LNCAP (cell line): Measurements from ENCODE around the gene DCUN1D2.
A peak's percentile ranks its signal among the peaks of the same experiment; 100 is the strongest.

Source experiments
- CTCF ChIP-seq: fragments of 450-650 bp; IDR thresholded peaks from 2 replicates; pipeline ENCODE4 v1.5.1; 2017; ENCODE audit warnings: mild to moderate bottlenecking

DCUN1D2 gene

GRCh38 chr13:113465300-113465699, 25.2 kb downstream of the DCUN1D2 start:
- no peak for TF ChIP-seq CTCF

DNA sequence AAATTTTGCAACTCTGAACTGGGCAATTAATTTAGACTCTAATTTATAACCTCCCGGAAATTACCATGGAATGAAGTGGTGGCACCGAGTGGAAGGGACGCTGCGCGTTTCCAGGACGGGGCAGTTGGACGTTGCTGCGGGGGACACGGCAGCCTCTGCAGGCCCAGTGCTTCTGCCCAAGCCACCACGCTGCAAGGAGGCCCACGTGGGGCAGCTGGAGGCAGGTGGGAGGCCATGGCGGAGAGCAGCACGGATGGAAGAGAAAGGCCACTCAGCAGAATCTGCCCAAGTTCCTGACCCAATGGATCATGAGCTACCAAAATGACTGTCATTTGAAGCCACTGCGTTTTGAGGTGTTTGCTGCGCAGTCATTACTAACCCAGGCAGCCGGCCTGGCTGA, 26.0 kb downstream of the DCUN1D2 start:
- no peak for TF ChIP-seq CTCF

DNA sequence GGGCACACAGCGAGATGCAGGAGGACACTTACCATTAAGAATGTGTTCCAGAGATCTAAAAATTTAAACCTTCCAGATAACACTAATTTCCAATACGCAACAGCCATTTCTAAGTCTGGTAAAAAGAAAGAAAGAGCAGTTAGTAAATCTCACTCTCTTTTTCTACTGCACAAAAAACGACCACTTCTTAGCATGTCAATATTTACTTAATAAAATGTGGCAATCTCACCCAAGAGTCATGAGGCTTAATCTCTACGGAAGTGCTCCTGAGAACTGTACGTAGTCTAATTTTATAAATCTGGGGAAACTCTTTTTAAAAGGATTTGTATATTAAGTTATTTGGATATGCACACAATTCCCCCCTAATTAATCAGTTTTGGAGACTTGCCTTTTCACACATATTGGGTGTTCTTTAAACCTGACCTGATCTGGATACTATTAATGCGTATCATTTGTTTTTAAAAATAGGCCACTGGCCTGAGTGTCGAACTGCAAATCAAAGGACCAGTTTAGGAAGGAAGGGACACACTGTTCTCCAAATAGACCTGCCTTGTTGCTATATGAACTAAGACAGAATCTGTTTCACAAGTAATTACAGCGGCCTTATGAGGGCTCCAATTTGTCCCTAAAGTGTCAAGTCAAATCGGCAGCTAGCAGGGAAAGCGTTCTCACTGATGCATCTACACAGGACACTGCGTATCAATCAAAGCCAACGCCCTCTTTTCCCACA, 29.3 kb downstream of the DCUN1D2 start:
- TF ChIP-seq CTCF, result no peak

- TF ChIP-seq CTCF, result no peak
Observed at GRCh38 chr13:113460599-113460998, 29.9 kb downstream of the DCUN1D2 start.

DNA sequence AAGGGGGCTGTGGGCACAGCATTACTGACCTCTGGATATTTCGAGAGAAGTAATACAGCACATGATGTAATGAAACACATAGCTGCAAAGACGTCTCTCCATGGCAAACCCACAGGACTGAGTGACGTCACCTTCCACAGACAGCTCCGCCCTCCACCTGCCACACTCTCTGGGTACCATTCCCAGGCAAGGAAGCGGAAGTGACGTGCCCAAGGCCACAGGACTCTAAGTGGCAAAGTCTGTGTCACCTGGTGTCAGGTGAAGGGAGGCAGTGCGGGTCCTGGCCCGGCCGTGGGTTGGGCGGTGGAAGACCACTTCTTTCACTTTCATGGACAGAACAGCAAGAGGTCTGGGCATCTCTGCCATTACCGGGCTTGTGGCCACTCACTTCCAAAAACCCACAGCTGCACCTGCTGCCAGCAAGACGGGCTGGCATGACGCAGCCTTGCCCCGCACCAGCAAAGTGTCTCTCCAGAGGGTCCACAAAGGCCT, 30.4 kb downstream of the DCUN1D2 start:
- TF ChIP-seq CTCF, result no peak

GRCh38 chr13:113458253-113459065, 32.1 kb downstream of the DCUN1D2 start:
- TF ChIP-seq CTCF, result peak; percentile 28; the same call in 1 of the 2 replicates

- no peak for TF ChIP-seq CTCF
Observed at GRCh38 chr13:113457510-113457909, 33.0 kb downstream of the DCUN1D2 start.
